Fibroblast of skin of right quadriceps (primary cell): ENCODE measurements around the gene AKAP13.

Experiments used
- DNase-seq: peaks from one replicate; pipeline ENCODE4 v3.0.0-alpha.2; 2013

Gene AKAP13

DNA sequence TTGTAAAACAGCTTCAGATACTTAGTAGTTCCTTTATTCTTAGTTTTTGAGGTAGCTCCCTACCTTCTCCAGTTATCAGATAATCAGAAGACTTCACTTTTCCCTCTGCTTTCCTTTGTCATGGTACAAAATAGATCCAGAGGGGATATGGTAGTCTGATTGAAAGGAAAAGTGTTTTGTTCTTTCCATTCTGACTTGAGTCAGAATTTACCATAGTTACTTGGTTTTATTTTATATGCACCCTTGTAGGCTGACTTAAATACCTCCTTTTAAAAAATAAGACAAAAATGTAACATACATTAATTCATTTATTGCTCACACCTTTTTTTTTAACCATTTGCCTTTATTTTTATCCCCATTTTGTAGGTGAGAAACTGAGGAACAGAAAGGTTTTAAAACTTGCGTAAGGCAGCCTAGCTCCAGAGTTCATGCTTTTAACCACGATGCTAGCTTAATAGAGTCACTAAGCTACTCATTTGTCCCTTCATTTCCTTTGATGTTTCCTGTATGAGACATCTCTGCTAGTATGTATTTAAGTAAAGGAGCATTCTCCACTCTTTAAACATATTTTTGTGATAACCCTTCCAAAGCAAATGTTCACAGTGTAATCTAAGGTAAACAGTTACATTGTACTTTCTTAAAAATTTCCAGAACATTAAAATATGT lies 226.9 kb downstream of the AKAP13 start:
- peak; percentile 31 for DNase-seq

DNA sequence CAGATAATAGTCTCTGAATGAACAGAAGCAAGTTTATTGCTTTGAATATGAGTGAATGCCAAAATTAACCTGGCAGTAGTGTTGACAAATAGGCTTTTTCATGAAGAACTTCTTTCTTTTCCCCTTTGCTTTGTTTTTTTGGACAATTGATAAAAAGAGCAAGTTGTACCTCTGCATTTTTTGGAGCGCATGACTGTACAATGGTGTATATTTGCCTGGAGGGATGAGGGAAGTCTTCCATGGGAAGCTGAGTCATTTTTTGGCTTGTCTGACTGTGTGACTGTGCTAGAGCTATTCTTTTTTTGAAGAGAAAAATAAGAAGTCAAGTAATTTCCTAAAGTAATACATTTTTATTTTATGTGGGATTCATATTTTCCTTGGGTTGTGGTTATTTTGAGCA lies 227.4 kb downstream of the AKAP13 start:
- DNase-seq, result peak; percentile 76

DNA sequence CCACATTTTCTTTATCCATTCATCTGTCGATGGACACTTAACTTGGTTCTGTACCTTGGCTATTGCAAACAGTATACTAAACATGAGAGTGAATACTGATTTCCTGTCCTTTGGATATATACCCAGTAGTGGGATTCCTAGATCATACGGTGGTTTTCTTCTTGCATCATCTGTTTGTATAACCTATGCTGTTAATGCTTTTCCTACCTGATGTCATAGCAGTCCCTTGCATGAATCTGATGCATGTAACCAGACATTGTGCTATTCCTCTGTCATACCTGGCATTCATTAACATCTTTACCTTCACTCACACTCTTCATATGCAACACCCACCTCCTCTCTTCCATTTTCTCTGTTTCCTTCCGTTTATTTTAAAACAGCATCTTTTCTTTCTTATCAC lies 229.1 kb downstream of the AKAP13 start:
- no peak for DNase-seq

DNA sequence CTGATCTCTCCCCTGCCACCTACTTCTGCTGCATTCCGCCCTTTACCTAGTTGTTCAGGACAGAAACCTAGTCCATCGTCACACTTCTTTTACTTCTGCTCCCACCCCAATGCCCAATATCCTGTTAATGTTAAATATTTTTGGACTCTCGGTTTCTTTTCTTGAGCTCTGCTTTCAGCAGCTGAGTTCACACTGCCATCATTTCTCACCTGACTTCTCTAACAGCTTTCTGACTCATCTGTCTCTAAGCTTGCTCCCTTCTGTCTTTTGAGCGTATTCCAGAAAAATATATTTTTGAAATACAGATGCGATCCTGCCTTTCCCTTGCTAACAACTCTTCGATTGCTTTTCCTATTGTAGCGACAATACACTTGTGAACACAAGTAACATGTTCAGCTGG lies 231.0 kb downstream of the AKAP13 start:
- DNase-seq, result no peak

DNA sequence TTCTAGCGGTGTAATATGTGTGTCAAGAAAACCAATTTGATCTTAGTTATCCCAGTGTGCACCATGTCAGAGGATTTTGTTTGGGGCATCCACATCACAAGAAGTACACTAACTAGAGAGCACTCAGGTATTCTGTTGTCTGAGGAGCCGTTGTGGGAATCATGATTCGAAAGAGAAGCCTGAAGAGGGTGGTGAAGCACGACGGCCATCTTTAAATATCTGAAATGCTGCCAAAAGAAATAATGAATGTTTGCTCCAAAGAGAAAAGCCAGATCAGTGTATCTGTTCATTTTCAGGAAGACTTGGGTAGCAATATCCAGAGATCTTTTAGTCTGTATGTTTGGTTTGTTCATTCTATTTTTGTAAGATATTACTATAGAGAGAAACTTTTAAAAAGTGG lies 233.7 kb downstream of the AKAP13 start:
- no peak for DNase-seq

DNA sequence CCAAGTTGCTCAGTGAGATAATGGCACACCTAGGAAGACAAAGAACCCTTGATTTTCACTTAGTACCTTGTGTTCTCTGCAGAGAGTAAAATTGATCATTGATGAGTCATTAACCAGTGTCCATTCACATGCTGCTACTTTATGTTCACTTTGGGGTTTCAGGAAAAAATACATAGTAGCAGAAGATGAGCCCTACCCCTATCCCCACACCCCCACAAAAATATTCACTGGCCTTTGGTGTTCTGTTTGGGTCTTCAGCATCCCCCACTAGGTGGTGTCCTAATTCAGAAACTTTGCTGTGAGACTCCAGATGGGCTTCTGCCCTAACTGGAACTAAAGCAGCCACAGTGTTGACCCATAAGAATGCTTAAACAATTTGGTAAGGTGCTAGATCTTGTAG lies 235.5 kb downstream of the AKAP13 start:
- peak; percentile 61 for DNase-seq

DNA sequence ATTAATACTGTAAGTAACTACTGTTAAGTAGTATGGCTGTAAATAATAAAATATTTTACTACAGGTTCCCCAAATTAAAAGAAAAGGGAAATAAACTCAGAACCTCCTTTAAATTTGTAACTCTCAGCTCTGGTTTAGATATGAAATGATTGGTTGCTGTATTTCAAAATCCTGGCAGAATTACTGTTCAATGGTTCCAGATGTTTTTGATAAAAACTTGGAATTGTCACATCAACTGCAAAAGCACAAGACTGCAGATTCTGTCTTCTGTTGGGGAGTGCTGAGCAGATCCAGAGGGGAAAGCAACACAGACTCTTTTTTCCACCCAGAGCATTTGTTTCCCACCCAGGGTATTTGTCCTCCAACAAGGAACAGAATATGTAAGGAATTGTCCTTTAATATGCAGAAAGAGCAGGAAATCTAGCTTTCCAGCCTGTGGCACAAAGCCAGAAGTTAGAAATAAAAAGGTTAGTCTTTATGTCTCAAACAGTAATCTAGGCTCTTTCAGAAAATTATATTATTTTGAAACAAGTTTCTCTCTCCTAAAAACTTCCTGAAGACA lies 236.2 kb downstream of the AKAP13 start:
- DNase-seq, result peak; percentile 75

DNA sequence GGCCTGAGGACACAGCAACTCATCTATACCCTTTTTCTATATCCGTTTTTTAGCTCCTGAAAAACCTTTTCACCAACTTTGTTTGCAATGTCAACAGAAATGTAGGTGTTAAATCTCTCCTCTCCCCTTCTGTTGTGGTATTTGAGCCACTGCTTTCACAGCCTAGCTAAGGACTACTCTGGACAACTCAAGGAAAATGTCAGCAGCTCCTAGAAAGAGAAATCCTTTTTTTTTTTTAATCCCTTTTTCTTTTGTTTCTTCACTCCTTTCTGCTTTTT lies 237.8 kb downstream of the AKAP13 start:
- no peak for DNase-seq

DNA sequence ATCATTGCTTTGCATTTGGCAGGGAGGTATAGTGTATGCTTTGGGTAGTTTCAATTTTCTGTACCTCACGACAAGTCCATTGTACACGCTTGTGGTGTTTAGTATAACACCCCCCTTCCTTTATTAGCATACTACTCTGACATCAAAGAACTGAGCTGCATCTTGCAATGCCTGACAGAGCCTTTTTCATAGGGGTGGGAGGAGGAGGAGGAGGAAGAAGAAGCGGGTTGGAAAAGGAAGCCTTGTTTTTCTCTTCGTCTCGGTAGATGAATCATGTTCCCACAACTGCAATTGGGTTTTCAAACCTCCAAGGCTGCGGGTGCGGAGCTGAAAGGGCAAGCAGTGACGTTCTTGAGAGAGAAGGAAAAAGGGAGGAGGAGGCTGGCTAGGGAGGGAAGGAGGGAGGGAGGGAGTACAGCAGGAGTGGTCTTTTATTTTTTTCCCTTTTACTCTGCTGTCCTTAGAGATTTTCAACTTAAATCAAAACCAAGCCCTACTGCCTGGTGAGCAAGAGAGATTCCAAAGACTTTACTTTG lies 238.6 kb downstream of the AKAP13 start:
- peak; percentile 97 for DNase-seq

DNA sequence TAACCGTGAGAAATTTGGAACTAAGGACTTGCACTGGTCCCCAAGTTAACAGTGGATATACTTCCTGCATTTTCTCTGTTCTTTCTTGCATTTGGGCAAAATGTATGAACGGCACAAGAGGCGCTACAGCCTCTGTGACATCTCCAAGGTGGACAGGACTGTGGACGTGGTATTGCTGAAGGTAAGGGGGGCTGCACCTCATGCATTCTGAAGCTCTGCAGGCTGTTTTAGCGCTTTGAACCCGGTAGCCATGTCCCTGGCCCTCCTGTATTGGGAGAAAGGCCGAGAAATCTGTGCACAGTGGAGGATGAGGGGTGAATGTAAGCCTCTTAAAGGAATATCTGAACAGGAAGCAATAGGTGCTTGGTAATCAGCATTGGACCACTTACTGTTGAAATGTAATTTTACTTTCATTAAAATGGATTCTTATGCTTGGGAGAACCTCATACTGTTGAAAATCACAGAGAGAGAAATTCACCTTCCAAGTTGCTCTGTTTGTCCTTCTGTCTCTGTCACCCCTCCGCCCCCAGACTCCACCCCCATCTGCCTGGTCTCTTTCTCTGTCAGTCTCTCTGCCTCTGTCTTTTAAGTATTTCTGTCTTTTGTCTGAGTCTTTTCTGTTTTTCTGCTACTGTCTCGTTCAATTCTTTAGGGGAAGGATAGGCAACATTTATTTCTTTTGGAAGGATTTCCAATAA lies 239.7 kb downstream of the AKAP13 start:
- no peak for DNase-seq

DNA sequence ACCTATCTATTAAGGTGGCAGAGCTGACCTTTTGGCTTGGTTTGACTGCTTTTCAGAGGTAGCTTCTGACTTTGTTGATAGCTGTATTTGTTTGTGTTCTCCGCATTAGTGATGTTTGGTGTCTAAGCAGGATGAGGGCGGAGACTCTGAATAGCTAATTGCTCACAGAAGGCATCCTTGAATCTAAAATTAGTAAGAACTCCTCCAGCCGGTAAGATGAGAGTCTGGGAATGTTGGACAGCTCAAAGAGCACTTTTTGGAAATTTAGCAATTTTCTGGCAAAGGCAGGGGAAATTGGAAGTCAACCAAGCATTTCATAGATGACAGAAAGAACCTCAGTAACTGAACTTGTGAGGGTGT lies 240.3 kb downstream of the AKAP13 start:
- DNase-seq, result peak; percentile 82

DNA sequence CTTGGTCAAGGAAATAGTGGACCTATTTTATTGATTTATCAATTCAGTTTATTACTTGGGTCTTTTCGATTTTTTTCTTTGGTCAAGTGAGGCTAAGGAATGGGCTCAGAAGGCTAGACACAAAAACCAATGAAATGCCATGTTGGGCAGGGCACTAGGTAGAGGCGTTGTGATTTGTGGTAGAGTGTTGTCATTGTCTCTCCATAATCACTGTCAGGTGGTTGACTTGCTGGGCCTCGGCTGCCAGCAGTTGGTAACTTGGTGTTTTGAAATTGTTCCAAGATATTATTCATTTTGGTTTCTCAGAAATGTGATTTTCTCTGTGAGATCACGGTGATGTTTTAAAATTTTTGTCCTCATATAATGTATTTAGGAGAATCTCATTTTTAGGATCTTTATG lies 240.7 kb downstream of the AKAP13 start:
- peak; percentile 42 for DNase-seq

DNA sequence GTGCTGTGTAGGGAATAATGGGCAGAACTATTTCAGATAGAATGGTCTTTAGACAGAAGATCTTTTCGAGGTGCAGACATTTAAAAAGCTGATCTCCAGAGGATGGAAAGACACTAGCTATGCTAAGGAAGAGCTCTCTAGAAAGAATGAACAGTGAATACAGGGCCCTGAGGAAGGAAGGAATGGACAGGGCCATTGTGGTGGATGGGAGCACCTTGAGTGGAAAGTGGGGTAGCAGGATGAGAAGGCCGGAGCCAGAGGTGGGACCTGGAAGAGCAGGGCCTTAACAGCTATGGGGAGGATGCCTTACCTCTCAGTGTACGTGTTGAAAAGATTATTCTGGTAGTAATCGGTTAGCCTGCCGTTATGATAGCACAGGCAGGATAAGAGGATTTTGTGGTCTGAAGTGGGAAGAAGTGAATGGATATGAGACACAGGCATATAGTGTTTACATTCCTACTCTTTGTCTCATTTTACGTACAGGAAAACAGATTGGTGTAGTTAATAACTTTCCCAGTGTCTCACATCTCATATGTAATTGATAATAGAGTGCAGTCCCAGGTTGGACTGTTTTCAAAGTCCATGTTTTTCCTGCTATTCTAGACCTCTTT lies 241.9 kb downstream of the AKAP13 start:
- DNase-seq, result peak; percentile 83

DNA sequence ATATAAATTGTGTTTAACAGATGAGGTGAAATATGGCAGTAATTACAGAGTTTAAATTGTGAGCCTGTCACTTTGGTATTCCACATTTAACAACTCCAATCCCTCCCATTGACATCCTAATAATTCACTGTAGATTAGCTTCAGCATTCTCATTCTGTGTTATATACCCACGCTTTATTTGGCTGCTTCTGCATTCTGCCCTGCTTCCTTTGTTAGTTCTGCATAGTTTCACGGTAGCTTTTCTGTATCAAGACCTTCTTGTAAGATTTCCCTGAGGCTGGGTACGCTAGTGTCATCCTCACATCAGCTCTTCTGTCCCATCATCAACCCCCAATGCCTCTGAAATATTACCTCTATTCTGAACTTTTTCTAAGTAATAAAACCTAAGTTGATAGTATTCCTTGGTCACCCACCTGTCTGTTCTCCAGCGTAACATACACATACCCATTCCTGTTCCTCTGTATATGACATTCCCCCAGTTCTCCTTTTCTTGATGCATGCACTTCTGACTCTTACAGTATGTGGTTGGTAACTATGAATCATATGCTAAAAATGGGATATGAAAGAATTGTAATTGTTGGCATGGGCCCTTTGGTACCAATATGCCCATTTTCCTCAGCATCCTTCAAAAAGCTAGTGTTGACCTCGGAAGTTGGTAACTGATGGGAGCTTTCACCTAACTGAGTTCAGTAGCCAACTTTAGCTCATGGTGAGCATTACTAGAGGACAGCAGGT lies 243.1 kb downstream of the AKAP13 start:
- peak; percentile 51 for DNase-seq

DNA sequence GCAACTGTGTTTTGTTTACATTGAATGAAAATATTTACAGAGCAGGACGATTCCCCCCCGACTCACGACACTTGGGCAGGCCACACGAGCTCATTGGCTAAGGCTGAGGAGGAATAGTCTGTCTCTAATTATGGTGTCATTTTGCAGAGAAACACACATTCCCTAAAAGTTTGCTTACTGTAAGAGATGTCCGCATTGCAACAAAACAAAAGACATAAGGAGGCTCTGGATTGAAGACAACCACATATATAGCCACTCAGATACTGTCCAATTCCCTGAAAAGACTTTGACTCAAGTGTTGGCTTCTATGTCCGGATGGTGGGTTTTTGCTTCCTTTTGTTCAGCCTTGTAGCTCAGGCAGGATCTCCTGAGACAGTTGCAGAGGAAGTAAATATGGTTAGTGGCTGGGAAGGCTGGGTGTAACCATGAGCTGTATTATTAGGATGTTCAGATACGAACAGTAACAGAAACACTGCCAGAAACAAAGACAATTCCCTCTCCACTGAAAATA lies 243.9 kb downstream of the AKAP13 start:
- peak; percentile 50 for DNase-seq

DNA sequence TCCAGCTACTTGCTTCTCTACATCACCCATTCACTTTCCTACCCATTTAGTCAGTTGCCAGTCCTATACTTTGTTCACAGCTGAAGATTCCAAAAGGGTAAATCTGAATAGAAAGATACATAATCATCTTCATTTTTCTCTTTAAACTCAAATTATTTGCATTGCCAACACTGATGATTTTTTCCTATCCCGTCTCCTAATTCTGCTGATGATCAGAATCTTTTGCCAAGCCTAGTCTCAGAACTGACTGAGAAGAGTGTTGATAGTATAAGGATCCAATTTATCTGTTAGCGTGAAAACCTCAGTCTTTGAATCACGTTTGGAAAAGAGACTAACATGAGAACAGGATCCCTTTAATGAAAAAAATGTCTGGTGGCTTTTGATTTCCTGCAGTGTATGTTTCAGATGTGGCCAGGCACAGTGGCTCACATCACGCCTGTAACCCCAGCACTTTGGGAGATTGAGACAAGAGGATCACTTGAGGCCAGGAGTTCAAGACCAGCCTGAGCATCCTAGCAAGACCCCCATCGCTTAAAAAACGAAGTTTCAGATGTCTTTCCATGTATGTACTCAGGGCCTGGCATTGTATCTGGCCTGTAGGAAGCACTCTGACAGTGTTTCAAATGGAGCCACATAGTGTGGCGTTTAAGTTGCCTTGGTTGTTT lies 244.9 kb downstream of the AKAP13 start:
- DNase-seq, result no peak

DNA sequence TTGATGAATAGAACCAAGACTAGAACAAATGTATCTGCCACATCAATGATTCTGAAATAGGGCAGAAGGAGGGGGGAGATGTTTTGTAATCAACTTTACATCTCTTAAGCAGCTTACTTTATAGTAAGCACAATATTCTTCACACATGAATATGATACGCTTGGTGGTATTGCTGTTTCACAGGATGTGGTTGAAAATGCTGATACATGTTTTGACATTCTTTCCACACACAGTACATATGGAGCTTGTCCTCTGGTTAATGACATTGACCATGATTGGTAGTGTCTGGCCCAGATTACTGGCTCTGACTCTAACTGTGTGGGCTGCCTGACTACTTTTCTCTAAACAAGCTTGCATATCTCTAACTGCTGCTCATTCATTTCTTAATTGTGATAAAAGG lies 245.5 kb downstream of the AKAP13 start:
- peak; percentile 91 for DNase-seq

DNA sequence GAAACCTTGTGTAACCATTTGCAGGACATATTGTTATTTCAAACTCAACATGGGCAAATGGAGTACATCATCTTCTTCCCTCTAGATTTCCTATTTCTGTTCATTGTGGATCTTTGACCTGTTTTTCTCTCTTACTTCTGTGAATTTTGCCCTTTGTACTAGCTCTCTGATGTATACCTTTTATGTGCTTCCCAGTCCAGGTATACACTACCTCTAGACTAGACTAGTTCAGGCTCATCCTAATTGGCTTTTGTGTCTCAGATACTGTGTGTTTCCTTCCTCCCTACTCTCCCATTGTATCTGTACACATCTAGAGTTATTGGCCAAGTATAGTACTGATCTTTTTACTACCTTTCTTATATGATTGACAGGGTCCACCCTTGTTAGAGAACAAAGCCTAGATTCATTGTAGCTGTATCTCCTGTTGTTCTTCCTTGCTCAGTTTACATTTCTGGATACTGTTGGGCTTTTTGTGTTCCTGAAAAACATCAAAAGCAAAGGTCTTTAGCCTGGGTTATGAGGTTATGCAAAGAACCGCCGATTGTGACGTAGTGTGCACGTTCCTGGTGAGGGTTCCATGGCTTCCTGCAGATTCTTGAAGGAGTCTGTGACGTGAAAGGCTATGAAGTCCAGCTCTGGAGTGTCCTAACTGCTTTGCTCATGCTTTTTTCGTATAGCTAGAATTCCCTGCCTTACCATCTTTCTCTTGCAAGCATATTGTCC lies 247.0 kb downstream of the AKAP13 start:
- no peak for DNase-seq

DNA sequence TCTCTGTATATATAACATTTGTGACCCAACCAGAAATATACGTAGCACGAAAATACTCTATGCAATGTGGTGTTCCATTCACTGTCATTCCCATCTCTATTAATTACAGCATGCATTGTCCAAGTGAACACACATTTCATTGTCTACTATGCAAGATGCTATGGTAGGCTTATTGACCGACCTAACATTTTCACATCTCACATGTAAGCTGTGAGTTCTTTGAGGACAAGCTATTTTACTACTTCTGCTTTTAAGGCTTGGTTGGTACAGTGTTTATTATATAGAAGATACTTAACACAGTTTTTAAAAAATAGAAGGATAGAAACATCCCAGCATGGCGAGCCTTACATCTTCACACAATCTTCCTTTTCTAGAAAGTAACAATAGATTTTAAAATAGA lies 249.9 kb downstream of the AKAP13 start:
- no peak for DNase-seq

DNA sequence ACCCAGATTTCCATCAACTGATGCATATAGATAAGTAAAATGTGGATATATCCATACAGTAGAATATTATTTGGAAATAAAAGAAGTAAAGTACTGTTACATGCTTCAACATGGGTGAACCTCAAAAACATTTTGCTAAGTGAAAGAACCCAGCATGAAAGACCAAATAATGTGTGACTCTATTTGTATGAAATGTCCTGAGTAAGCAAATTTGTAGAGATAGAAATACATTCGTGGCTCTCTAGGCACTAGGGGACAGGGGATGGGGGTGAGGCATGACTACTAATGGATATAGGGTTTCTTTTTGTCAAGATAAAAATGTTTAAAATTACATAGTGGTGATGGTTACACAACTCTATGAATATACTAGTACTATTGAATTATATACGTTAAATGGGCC lies 250.6 kb downstream of the AKAP13 start:
- DNase-seq, result no peak

DNA sequence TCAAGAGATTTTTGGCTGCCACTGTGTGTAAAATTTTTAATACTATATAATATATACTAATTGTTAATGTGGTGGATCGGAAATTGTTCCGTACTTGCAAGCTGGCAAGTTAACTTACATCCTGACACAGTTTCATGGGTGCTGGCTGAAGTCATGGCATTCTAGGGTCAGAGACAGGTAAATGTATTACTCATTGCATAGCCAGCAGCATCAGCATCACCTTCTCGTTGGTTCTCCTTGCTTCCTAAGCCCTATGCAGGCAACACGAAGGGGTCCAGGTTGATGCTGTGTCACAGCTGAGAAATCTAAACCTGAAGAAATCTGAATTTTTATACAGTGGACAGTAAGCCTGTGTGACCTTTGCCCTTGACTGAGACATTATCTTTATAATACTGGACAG lies 251.6 kb downstream of the AKAP13 start:
- DNase-seq, result no peak

DNA sequence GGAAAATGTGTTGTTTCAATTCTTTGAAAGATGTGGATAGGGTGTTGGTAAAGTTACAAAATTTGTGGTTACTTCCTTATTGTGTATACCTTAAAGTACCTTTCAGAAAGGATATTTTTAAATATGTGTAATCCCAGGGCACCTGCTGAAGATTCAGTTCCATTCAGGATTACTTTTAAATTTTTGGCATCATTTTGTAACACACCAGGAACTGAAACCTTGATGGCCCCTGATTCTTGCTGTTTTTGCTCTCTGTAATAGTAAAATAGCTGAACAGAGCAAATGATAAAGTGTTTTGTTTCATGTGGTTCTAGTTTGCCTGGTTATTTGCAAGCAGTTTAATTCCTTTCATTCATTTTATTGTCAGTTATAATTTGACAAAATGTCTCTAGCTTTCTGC lies 253.5 kb downstream of the AKAP13 start:
- DNase-seq, result no peak
